Osteocyte (in vitro differentiated cells): Measurements from ENCODE around the gene FLNC. TPM values are rescaled to one million over a fixed set of nuclear protein-coding genes. Genes with fewer than 3 reads are reported as not detected.

Source experiments
- DNase-seq: peaks from one replicate; pipeline ENCODE4 v3.0.0; 2021; ENCODE audit warnings: mixed read lengths; ENCODE audit not compliant: unreplicated experiment; ENCODE audit errors: extremely low spot score
- H3K27ac Mint-ChIP-seq: one replicate; pipeline ENCODE4 v1.8.0; 2021; ENCODE audit warnings: mild to moderate bottlenecking, mixed read lengths; ENCODE audit not compliant: unreplicated experiment
- H3K27me3 Mint-ChIP-seq: one replicate; pipeline ENCODE4 v1.8.0; 2021; ENCODE audit warnings: mixed read lengths; ENCODE audit not compliant: unreplicated experiment
- H3K36me3 Mint-ChIP-seq: one replicate; pipeline ENCODE4 v1.8.0; 2021; ENCODE audit warnings: mixed read lengths; ENCODE audit not compliant: unreplicated experiment
- H3K4me1 Mint-ChIP-seq: one replicate; pipeline ENCODE4 v1.8.0; 2021; ENCODE audit warnings: mixed read lengths; ENCODE audit not compliant: unreplicated experiment
- H3K4me3 Mint-ChIP-seq: one replicate; pipeline ENCODE4 v1.8.0; 2021; ENCODE audit warnings: mild to moderate bottlenecking, moderate library complexity, mixed read lengths; ENCODE audit not compliant: unreplicated experiment
- H3K9me3 Mint-ChIP-seq: one replicate; pipeline ENCODE4 v1.8.0; 2021; ENCODE audit warnings: mixed read lengths; ENCODE audit not compliant: unreplicated experiment
- CTCF ChIP-seq: fragments of 200-600 bp; sonication (generic); IDR thresholded peaks from 2 replicates; pipeline ENCODE4 v1.5.0; 2021; ENCODE audit warnings: antibody characterized with exemption, mild to moderate bottlenecking, moderate library complexity
- total RNA-seq: library from RNA; stranded (reverse); gene quantifications from 2 replicates; pipeline ENCODE4 v1.2.1, GENCODE V29; 2021

FLNC gene
- total RNA-seq, 1 donor from 2014 or later, result 26.9 TPM

GRCh38 chr7:128893251-128894100, 63.3 kb downstream of the FLNC start:
- peaks cover 11% of the 10 kb centered on the region for H3K27me3 Mint-ChIP-seq
- H3K27ac Mint-ChIP-seq, result no peak overlapping the region
- H3K9me3 Mint-ChIP-seq, result no peaks in the 10 kb centered on the region
- peaks cover 3% of the 10 kb centered on the region for H3K4me1 Mint-ChIP-seq
- TF ChIP-seq CTCF, result no peak
- H3K4me3 Mint-ChIP-seq, result no peak overlapping the region
- no peaks in the 10 kb centered on the region for H3K36me3 Mint-ChIP-seq
- DNase-seq, result no peak

- H3K4me1 Mint-ChIP-seq, result peaks cover 3% of the 10 kb centered on the region
- no peak overlapping the region for H3K27ac Mint-ChIP-seq
- no peak overlapping the region for H3K4me3 Mint-ChIP-seq
- TF ChIP-seq CTCF, result no peak
- H3K36me3 Mint-ChIP-seq, result no peaks in the 10 kb centered on the region
- peaks cover 13% of the 10 kb centered on the region for H3K27me3 Mint-ChIP-seq
- no peaks in the 10 kb centered on the region for H3K9me3 Mint-ChIP-seq
- DNase-seq, result no peak
These were observed 63.9 kb downstream of the FLNC start for GRCh38 chr7:128894101-128894440.

GRCh38 chr7:128895320-128895719, 65.1 kb downstream of the FLNC start:
- no peak for DNase-seq
- H3K9me3 Mint-ChIP-seq, result no peaks in the 10 kb centered on the region
- H3K36me3 Mint-ChIP-seq, result no peaks in the 10 kb centered on the region
- H3K4me1 Mint-ChIP-seq, result no peaks in the 10 kb centered on the region
- H3K4me3 Mint-ChIP-seq, result no peak overlapping the region
- peaks cover 21% of the 10 kb centered on the region for H3K27me3 Mint-ChIP-seq
- H3K27ac Mint-ChIP-seq, result no peak overlapping the region
- no peak for TF ChIP-seq CTCF

GRCh38 chr7:128899392-128899791, 69.2 kb downstream of the FLNC start:
- H3K9me3 Mint-ChIP-seq, result no peaks in the 10 kb centered on the region
- H3K4me1 Mint-ChIP-seq, result peaks cover 4% of the 10 kb centered on the region
- H3K4me3 Mint-ChIP-seq, result no peak overlapping the region
- no peak for TF ChIP-seq CTCF
- no peak for DNase-seq
- peaks cover 41% of the 10 kb centered on the region for H3K27me3 Mint-ChIP-seq
- H3K36me3 Mint-ChIP-seq, result no peaks in the 10 kb centered on the region
- H3K27ac Mint-ChIP-seq, result no peak overlapping the region

GRCh38 chr7:128900237-128900636, 70.0 kb downstream of the FLNC start:
- H3K27ac Mint-ChIP-seq, result no peak overlapping the region
- no peaks in the 10 kb centered on the region for H3K9me3 Mint-ChIP-seq
- H3K36me3 Mint-ChIP-seq, result no peaks in the 10 kb centered on the region
- peaks cover 4% of the 10 kb centered on the region for H3K4me1 Mint-ChIP-seq
- DNase-seq, result no peak
- H3K4me3 Mint-ChIP-seq, result no peak overlapping the region
- TF ChIP-seq CTCF, result no peak
- H3K27me3 Mint-ChIP-seq, result peaks cover 41% of the 10 kb centered on the region
